Tibial nerve (tissue), 4 donors: ENCODE data around the gene CHKB. TPM values are rescaled to one million over a fixed set of nuclear protein-coding genes. Genes with fewer than 3 reads are reported as not detected.

Experiments used
- DNase-seq, 2 donors: peaks; one replicate each; pipeline ENCODE4 v3.0.0-alpha.2; 2019; ENCODE audit warnings: low spot score in 2 of 2
- H3K27ac ChIP-seq, 4 donors: fragments of 200-600 bp; sonication (generic) in 3 of 4; one replicate each; pipeline ENCODE4 v1.5.1; 2017 to 2019; ENCODE audit warnings: mild to moderate bottlenecking in 1 of 4
- H3K27me3 ChIP-seq, 2 donors: fragments of 200-600 bp; sonication (generic) in 1 of 2; one replicate each; pipeline versions ENCODE4 v1.5.1 to v1.6.0; 2017 to 2019
- H3K36me3 ChIP-seq, 3 donors: fragments of 200-600 bp; sonication (generic); one replicate each; pipeline ENCODE4 v1.5.1; 2018 to 2019
- H3K4me1 ChIP-seq, 4 donors: fragments of 200-600 bp; sonication (generic) in 3 of 4; one replicate each; pipeline ENCODE4 v1.5.1; 2017 to 2019
- H3K4me3 ChIP-seq, 4 donors: fragments of 200-600 bp; sonication (generic) in 3 of 4; one replicate each; pipeline ENCODE4 v1.5.1; 2017 to 2019; ENCODE audit warnings: mild to moderate bottlenecking in 1 of 4, moderate library complexity in 1 of 4
- H3K9me3 ChIP-seq, 4 donors: fragments of 200-600 bp; sonication (generic) in 3 of 4; one replicate each; pipeline ENCODE4 v1.5.1; 2017 to 2019
- CTCF ChIP-seq, 5 experiments: fragments of 200-600 bp in 3 of 5; fragments of 450-650 bp in 2 of 5; sonication (generic) in 3 of 5; IDR thresholded peaks; one replicate each; pipeline ENCODE4 v1.5.1; 2016 to 2019; ENCODE audit warnings: antibody characterized with exemption in 5 of 5, mild to moderate bottlenecking in 3 of 5, moderate library complexity in 2 of 5
- EP300 ChIP-seq, 2 donors: sonication (generic); formaldehyde crosslinking; IDR thresholded peaks; one replicate each; pipeline ENCODE4 v1.6.1; 2017; ENCODE audit warnings: antibody characterized with exemption in 2 of 2, mild to moderate bottlenecking in 1 of 2
- POLR2A ChIP-seq, 2 donors: fragments of 450-650 bp; IDR thresholded peaks; one replicate each; pipeline ENCODE4 v1.6.1; 2017; ENCODE audit warnings: antibody characterized with exemption in 2 of 2, mild to moderate bottlenecking in 2 of 2, moderate library complexity in 2 of 2
- WGBS, 2 donors: methylation state at CpG; one replicate each; pipeline ENCODE4 v1.1.5; 2018; 5-methylcytosine and 5-hydroxymethylcytosine counted together
- total RNA-seq, 4 donors: library from RNA; depleted of rRNA; stranded (reverse); fragments of >200 nt; gene quantifications; one replicate each; pipeline ENCODE4 v1.1.0, GENCODE V29; 2016

Gene CHKB
- total RNA-seq, 4 donors from 2014 or later, result 55.9 to 95.4 (median 74.4) TPM

DNA sequence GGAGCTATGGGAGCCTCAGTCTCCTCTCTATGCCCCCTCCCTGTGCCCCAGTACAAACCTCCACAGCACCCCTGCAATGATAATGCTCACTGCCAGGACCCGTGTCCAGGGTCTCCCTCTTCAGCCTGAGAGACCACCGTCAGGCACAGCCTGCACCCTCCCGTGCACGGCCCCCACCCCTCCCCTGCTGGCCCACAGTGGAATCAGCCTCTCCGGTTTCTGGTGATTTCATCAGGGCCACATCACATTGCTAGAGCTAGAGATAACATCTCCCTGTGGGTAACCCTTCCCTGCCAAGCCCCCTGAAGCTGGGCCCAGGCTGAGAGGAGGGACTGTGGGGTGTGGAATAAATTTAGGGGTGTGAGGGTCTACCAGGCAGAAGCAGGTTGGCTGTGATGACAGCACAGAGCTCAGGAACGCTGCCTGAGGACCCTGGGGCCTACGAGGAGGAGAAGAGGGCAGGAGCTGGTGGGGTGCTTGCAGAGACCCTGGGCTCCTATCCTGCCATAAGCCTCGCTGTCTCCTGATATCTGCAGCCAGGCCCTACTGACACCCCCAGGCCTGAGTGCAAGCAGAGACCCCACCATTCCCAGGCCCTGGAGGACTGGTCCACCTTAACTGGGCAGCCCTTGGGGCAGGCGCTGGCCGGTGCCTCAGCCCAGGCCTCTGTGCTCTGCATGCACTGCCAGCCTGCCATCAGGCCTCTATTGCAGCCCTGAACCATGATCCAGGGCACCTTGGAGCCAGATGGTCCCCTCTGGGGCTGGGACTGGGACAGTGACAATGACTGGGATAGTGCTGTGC lies 36.9 kb downstream of the CHKB start, which contains the start of gene KLHDC7B:
KLHDC7B (plus strand) TSS at position 378 of the 804 bp plus-strand sequence; CDS start at position 723, 345 bp downstream.
- Histone ChIP-seq H3K9me3 (no peaks in the 10 kb centered on the region), H3K4me1 (peaks cover 0 to 42% (median 20%) of the 10 kb centered on the region in 4 donors), H3K27ac (peak within 1 kb of the TSS in 1 of 4 donors; percentile 59), H3K36me3 (no peaks in the 10 kb centered on the region), H3K4me3 (no peak within 1 kb of the TSS), H3K27me3 (peaks cover 0 to 63% of the 10 kb centered on the region in 2 donors)
- 51 to 65% methylated on average over 9 of the region's 10 CpGs for WGBS, 2 donors
- TF ChIP-seq POLR2A (IDR thresholded peaks at IDR 0.05) (no peak), EP300 (IDR thresholded peaks at IDR 0.05) (no peak), CTCF (IDR thresholded peaks at IDR 0.05) (no peak)
- DNase-seq, result no peak

GRCh38 chr22:50544746-50545253 lies 37.8 kb downstream of the CHKB start:
- H3K4me3 ChIP-seq, result peak overlapping the region in 1 of 4 donors; percentile 26
- peaks cover 0 to 61% of the 10 kb centered on the region in 2 donors for H3K27me3 ChIP-seq
- TF ChIP-seq CTCF (IDR thresholded peaks at IDR 0.05) (no peak), EP300 (IDR thresholded peaks at IDR 0.05) (no peak), POLR2A (IDR thresholded peaks at IDR 0.05) (no peak)
- H3K36me3 ChIP-seq, result no peaks in the 10 kb centered on the region
- H3K4me1 ChIP-seq, result peaks cover 0 to 49% (median 23%) of the 10 kb centered on the region in 4 donors
- DNase-seq, result no peak
- no peaks in the 10 kb centered on the region for H3K9me3 ChIP-seq
- WGBS, 2 donors, result 72 to 83% methylated on average over 3 to 5 of the region's 5 CpGs
- H3K27ac ChIP-seq, result peak overlapping the region in 2 of 4 donors; percentile 32 to 59

GRCh38 chr22:50544078-50544745 lies 38.4 kb downstream of the CHKB start:
- peaks cover 0 to 52% (median 26%) of the 10 kb centered on the region in 4 donors for H3K4me1 ChIP-seq
- peaks cover 0 to 55% of the 10 kb centered on the region in 2 donors for H3K27me3 ChIP-seq
- 8 to 9% methylated on average over 26 to 35 of the region's 52 CpGs for WGBS, 2 donors
- H3K27ac ChIP-seq, result peak overlapping the region in 2 of 4 donors; percentile 32 to 59
- H3K9me3 ChIP-seq, result no peaks in the 10 kb centered on the region
- peak overlapping the region in 3 of 4 donors; percentile 26 to 36 (median 29) for H3K4me3 ChIP-seq
- peak in 1 of 2 donors; percentile 12 for TF ChIP-seq POLR2A (IDR thresholded peaks at IDR 0.05)
- peak; percentile 44 to 62 (median 53) for TF ChIP-seq CTCF (IDR thresholded peaks at IDR 0.05)
- peak in 1 of 2 donors; percentile 6 for TF ChIP-seq EP300 (IDR thresholded peaks at IDR 0.05)
- H3K36me3 ChIP-seq, result no peaks in the 10 kb centered on the region
- DNase-seq, result peak; percentile 42 to 52

DNA sequence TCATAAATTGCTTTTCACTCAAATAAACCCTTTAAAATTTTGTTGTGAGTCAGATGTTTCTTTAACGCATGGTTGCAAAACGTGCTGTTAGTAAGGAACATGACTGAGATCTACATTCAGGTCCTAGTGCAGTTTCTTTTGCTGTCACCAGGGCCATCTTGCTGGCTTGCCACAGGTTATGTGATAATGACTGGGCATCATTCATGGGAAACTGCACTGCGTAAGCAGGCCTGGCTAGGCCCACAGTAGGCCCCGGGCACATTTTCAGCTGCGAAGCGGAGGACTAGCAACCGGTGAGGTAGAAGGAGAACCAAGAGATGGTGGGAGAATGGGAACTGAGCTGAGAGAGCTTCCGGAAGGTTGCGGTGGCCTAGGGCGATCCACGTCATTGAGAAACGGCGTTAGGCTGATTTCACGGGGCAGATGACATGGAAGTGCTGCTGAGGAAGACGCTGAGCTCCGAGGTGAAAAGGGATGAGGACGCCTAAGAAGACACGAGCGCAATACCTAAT lies 40.2 kb downstream of the CHKB start:
- peaks cover 0 to 37% of the 10 kb centered on the region in 2 donors for H3K27me3 ChIP-seq

More for the DNA sequence above, 40.2 kb downstream of the CHKB start:
- H3K4me1 ChIP-seq, result peaks cover 0 to 46% (median 25%) of the 10 kb centered on the region in 4 donors
- no peak overlapping the region for H3K4me3 ChIP-seq
- H3K27ac ChIP-seq, result peak overlapping the region in 1 of 4 donors; percentile 89
- 90 to 92% methylated on average over 19 of the region's 19 CpGs for WGBS, 2 donors
- no peak for DNase-seq
- H3K9me3 ChIP-seq, result no peaks in the 10 kb centered on the region
- no peak for TF ChIP-seq POLR2A (IDR thresholded peaks at IDR 0.05)
- TF ChIP-seq CTCF (IDR thresholded peaks at IDR 0.05), result no peak
- no peak for TF ChIP-seq EP300 (IDR thresholded peaks at IDR 0.05)
- H3K36me3 ChIP-seq, result no peaks in the 10 kb centered on the region
